ENCODE results near the gene UCK2.

UCK2 gene

DNA sequence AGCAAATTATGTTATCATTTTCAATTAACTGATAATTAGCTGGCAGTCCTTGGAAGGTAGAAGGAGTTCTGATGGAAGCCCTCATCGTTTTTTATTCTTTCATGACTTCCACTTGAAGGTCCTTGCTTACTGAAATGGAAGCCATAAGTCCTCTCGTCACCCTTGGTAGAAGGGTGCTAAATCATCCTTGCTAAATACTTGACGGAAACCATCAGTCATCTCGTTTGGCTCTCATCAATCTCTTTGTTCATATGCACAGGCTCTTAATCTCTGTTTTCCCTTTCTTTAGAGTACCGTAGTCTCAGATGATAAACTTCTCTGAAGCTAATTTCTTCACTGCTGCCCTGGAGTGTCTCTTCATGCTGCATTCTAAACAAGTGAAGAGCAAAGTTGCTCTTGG is 34.5 kb downstream of the UCK2 start:
- H3K79me2 ChIP-seq = no peaks in the 10 kb centered on the region
- no peaks in the 10 kb centered on the region for H3K36me3 ChIP-seq (ENCODE audit: control insufficient read depth, insufficient read depth, low read length)
- no peaks in the 10 kb centered on the region for H3K27me3 ChIP-seq (ENCODE audit: control insufficient read depth, insufficient read depth, low read length)
- TF ChIP-seq, protein P1, sequence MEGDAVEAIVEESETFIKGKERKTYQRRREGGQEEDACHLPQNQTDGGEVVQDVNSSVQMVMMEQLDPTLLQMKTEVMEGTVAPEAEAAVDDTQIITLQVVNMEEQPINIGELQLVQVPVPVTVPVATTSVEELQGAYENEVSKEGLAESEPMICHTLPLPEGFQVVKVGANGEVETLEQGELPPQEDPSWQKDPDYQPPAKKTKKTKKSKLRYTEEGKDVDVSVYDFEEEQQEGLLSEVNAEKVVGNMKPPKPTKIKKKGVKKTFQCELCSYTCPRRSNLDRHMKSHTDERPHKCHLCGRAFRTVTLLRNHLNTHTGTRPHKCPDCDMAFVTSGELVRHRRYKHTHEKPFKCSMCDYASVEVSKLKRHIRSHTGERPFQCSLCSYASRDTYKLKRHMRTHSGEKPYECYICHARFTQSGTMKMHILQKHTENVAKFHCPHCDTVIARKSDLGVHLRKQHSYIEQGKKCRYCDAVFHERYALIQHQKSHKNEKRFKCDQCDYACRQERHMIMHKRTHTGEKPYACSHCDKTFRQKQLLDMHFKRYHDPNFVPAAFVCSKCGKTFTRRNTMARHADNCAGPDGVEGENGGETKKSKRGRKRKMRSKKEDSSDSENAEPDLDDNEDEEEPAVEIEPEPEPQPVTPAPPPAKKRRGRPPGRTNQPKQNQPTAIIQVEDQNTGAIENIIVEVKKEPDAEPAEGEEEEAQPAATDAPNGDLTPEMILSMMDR (IDR thresholded peaks at IDR 0.05) = no peak
- no peaks in the 10 kb centered on the region for H3K9me3 ChIP-seq (ENCODE audit: control insufficient read depth, low read length)
- H3K9ac ChIP-seq = no peak overlapping the region
- no peak overlapping the region for H3K4me3 ChIP-seq (ENCODE audit: low read depth, low read length)
- peaks cover 6% of the 10 kb centered on the region for H3K4me1 ChIP-seq
- H3K4me2 ChIP-seq (ENCODE audit: low read length) = no peak overlapping the region
- H3K27ac ChIP-seq = no peak overlapping the region
- H2AFZ ChIP-seq = no peak overlapping the region

DNA sequence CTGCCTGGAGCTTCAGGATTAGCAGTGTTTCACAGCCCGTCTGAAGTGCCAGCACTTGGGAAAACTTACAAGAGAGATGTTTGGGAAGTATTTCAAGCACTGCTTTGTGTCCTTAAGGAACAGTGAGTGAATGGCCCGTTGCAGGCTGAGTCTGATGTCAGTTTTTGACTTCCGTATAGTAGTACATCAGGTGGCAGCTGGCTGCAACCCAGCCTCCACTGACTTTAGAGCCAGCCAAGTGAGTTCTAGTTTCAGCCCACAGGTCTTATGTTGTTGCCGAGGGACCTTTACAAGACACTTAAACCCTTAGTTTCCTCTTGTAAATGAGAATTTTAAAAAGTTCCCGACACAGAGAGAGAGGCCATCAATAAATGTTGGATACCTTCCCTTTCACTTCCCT is 35.0 kb downstream of the UCK2 start:
- no peak overlapping the region for H3K27ac ChIP-seq
- H3K4me1 ChIP-seq = peaks cover 6% of the 10 kb centered on the region
- no peak overlapping the region for H3K4me3 ChIP-seq (ENCODE audit: low read depth, low read length)
- no peaks in the 10 kb centered on the region for H3K79me2 ChIP-seq
- TF ChIP-seq, protein P1 (IDR thresholded peaks at IDR 0.05) = no peak
- no peaks in the 10 kb centered on the region for H3K36me3 ChIP-seq (ENCODE audit: control insufficient read depth, insufficient read depth, low read length)
- H3K9ac ChIP-seq = no peak overlapping the region
- H3K4me2 ChIP-seq (ENCODE audit: low read length) = no peak overlapping the region
- no peaks in the 10 kb centered on the region for H3K9me3 ChIP-seq (ENCODE audit: control insufficient read depth, low read length)
- no peaks in the 10 kb centered on the region for H3K27me3 ChIP-seq (ENCODE audit: control insufficient read depth, insufficient read depth, low read length)
- H2AFZ ChIP-seq = no peak overlapping the region

DNA sequence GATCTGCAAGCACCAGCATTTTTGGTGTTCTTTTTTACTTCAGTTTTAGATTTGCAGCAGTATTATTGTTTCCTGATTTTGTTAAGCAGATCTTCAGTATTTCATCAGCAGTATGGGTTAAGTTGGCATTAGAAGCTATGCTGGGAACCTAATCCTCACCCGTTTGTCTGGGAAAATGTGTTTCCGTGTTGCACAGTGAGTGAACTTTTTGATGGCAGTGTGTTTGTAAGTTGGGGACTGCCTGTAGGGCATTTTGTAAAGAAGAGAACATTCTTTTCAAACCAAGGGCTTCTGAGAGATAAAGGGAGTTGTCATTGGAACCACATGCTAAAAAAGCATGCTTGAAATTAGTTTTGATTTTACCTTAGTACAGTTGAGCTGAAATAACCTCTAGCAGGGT is 35.9 kb downstream of the UCK2 start:
- no peak overlapping the region for H2AFZ ChIP-seq
- TF ChIP-seq, protein P1 (IDR thresholded peaks at IDR 0.05) = no peak
- H3K4me3 ChIP-seq (ENCODE audit: low read depth, low read length) = no peak overlapping the region
- no peaks in the 10 kb centered on the region for H3K79me2 ChIP-seq
- peaks cover 3% of the 10 kb centered on the region for H3K4me1 ChIP-seq
- no peak overlapping the region for H3K27ac ChIP-seq
- H3K36me3 ChIP-seq (ENCODE audit: control insufficient read depth, insufficient read depth, low read length) = no peaks in the 10 kb centered on the region
- no peaks in the 10 kb centered on the region for H3K9me3 ChIP-seq (ENCODE audit: control insufficient read depth, low read length)
- H3K4me2 ChIP-seq (ENCODE audit: low read length) = no peak overlapping the region
- no peak overlapping the region for H3K9ac ChIP-seq
- H3K27me3 ChIP-seq (ENCODE audit: control insufficient read depth, insufficient read depth, low read length) = no peaks in the 10 kb centered on the region

DNA sequence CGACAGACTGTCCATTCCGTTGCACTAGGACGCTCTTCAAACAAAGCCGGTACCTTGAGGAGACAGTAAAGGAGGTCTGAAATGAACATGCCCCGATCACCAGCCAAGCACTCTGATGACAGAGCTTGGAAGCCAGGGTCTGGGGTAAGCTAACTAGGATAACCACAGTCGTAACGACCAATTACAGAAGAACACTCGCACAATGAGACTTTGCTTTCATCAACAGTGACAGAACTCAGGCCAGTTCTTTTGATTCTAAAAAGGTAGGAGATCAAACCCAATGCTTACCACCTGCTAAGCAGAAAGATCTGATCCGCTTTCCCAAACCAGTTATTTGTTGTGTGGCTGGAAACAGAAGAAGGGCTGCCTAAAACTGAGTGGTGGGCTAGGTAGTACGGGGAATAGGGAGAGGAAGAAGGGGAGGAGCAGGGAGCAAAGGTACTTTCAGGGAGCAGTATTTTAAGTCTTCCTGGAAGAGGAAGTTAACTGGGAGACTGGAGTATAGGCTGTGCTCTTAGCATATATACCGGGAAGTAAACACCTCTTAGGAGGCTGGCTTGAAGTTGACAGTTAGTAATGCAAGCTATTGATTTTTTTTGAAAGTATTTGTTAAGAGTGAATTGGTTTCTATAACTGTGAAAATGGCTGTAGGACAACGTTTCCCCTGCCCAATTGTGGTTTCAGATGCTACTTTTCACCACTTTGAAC is 38.4 kb downstream of the UCK2 start:
- Histone ChIP-seq H3K36me3 (ENCODE audit: control insufficient read depth, insufficient read depth, low read length) (no peaks in the 10 kb centered on the region), H3K4me2 (ENCODE audit: low read length) (no peak overlapping the region), H3K9ac (no peak overlapping the region), H2AFZ (no peak overlapping the region), H3K9me3 (ENCODE audit: control insufficient read depth, low read length) (no peaks in the 10 kb centered on the region), H3K4me1 (no peaks in the 10 kb centered on the region), H3K79me2 (no peaks in the 10 kb centered on the region), H3K27ac (no peak overlapping the region), H3K27me3 (ENCODE audit: control insufficient read depth, insufficient read depth, low read length) (no peaks in the 10 kb centered on the region), H3K4me3 (ENCODE audit: low read depth, low read length) (no peak overlapping the region)
- TF ChIP-seq, protein P1 (IDR thresholded peaks at IDR 0.05) = no peak

DNA sequence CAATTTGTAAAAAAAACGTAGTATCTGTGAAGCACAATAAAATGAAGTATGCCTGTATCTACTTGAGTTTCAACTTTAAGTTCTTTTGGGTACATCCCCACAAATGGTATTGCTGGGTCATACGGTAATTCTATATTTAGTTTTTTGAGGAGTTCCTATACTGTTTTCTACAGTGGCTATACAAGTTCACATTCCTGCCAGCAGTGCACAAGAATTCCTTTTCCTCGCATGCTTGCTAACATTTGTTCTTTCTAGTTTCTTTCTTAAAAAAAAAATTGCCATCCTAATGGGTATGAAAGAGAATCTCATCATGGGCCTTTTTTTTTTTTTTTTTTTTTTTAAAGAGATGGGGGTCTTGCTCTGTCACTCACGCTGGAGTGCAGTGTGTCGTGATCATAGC is 41.9 kb downstream of the UCK2 start:
- no peak overlapping the region for H3K9ac ChIP-seq
- H3K4me1 ChIP-seq = no peaks in the 10 kb centered on the region
- TF ChIP-seq, protein P1 (IDR thresholded peaks at IDR 0.05) = no peak

More for the DNA sequence above, 41.9 kb downstream of the UCK2 start:
- H3K27me3 ChIP-seq (ENCODE audit: control insufficient read depth, insufficient read depth, low read length) = no peaks in the 10 kb centered on the region
- H2AFZ ChIP-seq = no peak overlapping the region
- H3K79me2 ChIP-seq = no peaks in the 10 kb centered on the region
- no peak overlapping the region for H3K4me2 ChIP-seq (ENCODE audit: low read length)
- H3K9me3 ChIP-seq (ENCODE audit: control insufficient read depth, low read length) = no peaks in the 10 kb centered on the region
- no peak overlapping the region for H3K4me3 ChIP-seq (ENCODE audit: low read depth, low read length)
- no peak overlapping the region for H3K27ac ChIP-seq
- no peaks in the 10 kb centered on the region for H3K36me3 ChIP-seq (ENCODE audit: control insufficient read depth, insufficient read depth, low read length)

Measured in parathyroid adenoma (tissue), 2 donors.